Measurements from ENCODE around the gene SMC1B. TPM values are rescaled to one million over a fixed set of nuclear protein-coding genes. Genes with fewer than 3 reads are reported as not detected.
A peak's percentile ranks its signal among the peaks of the same experiment; 100 is the strongest.
"Not testable (repeated sequence)": the region's sequence is repeated elsewhere in the genome, so short reads cannot be mapped to it uniquely, and the experiment has no call there.

The SMC1B gene
- polyA plus RNA-seq, 1 donor from 2014 or later, result not detected

GRCh38 chr22:45441138-45441537 is 27.7 kb upstream of the SMC1B start:
- Histone ChIP-seq H3K9me3 (ENCODE audit: low read length) (no peaks in the 10 kb centered on the region), H3K79me2 (replicated peaks; ENCODE audit: insufficient read depth, low read length) (no peaks in the 10 kb centered on the region), H3K27ac (ENCODE audit: low read length) (no peak overlapping the region), H3F3A (ENCODE audit: insufficient read depth, low read length, poor library complexity, severe bottlenecking) (no peaks in the 10 kb centered on the region), H3K9ac (ENCODE audit: low read length) (no peak overlapping the region), H3K9me2 (ENCODE audit: insufficient read depth, low read length) (no peaks in the 10 kb centered on the region), H3K4me3 (ENCODE audit: low read length) (no peak overlapping the region), H3K4me2 (ENCODE audit: low read length) (no peak overlapping the region), H4K20me1 (ENCODE audit: insufficient read depth) (no peaks in the 10 kb centered on the region), H3K36me3 (ENCODE audit: insufficient read depth, low read length) (no peaks in the 10 kb centered on the region), H2AFZ (ENCODE audit: low read depth, low read length) (no peak overlapping the region), H3K27me3 (ENCODE audit: insufficient read depth, low read depth, low read length) (no peaks in the 10 kb centered on the region)
- TF ChIP-seq CTCF (IDR thresholded peaks at IDR 0.05; ENCODE audit: poor library complexity, severe bottlenecking) (peak; percentile 39), REST (IDR thresholded peaks at IDR 0.05; ENCODE audit: borderline replicate concordance) (no peak), SMC3 (conservative IDR thresholded peaks at IDR 0.05; ENCODE audit: poor library complexity) (peak; percentile 53)

GRCh38 chr22:45440688-45441087 is 27.3 kb upstream of the SMC1B start:
- not testable (repeated sequence) for H2AFZ ChIP-seq (ENCODE audit: low read depth, low read length); H4K20me1 ChIP-seq (ENCODE audit: insufficient read depth); H3K4me3 ChIP-seq (ENCODE audit: low read length); H3K27me3 ChIP-seq (ENCODE audit: insufficient read depth, low read depth, low read length); H3K27ac ChIP-seq (ENCODE audit: low read length); H3K79me2 ChIP-seq (replicated peaks; ENCODE audit: insufficient read depth, low read length); H3K9ac ChIP-seq (ENCODE audit: low read length); H3K9me3 ChIP-seq (ENCODE audit: low read length); H3F3A ChIP-seq (ENCODE audit: insufficient read depth, low read length, poor library complexity, severe bottlenecking); H3K4me2 ChIP-seq (ENCODE audit: low read length); H3K36me3 ChIP-seq (ENCODE audit: insufficient read depth, low read length); H3K9me2 ChIP-seq (ENCODE audit: insufficient read depth, low read length)

GRCh38 chr22:45438336-45438735 is 24.9 kb upstream of the SMC1B start:
- Histone ChIP-seq H4K20me1 (ENCODE audit: insufficient read depth) (no peaks in the 10 kb centered on the region), H3K27me3 (ENCODE audit: insufficient read depth, low read depth, low read length) (no peaks in the 10 kb centered on the region), H3K9me2 (ENCODE audit: insufficient read depth, low read length) (no peaks in the 10 kb centered on the region), H3K36me3 (ENCODE audit: insufficient read depth, low read length) (no peaks in the 10 kb centered on the region), H3K9me3 (ENCODE audit: low read length) (no peaks in the 10 kb centered on the region), H3K27ac (ENCODE audit: low read length) (no peak overlapping the region), H3K9ac (ENCODE audit: low read length) (no peak overlapping the region), H3K79me2 (replicated peaks; ENCODE audit: insufficient read depth, low read length) (no peaks in the 10 kb centered on the region), H3F3A (ENCODE audit: insufficient read depth, low read length, poor library complexity, severe bottlenecking) (no peaks in the 10 kb centered on the region), H2AFZ (ENCODE audit: low read depth, low read length) (no peak overlapping the region), H3K4me3 (ENCODE audit: low read length) (no peak overlapping the region), H3K4me2 (ENCODE audit: low read length) (no peak overlapping the region)
- TF ChIP-seq CTCF (IDR thresholded peaks at IDR 0.05; ENCODE audit: poor library complexity, severe bottlenecking) (no peak), MXI1 (conservative IDR thresholded peaks at IDR 0.05; ENCODE audit: poor library complexity, severe bottlenecking) (no peak), POLR2AphosphoS5 (IDR thresholded peaks at IDR 0.05) (no peak), EZH2 (IDR thresholded peaks at IDR 0.05; ENCODE audit: borderline replicate concordance, insufficient read depth, low read length, poor library complexity, severe bottlenecking) (no peak), REST (IDR thresholded peaks at IDR 0.05; ENCODE audit: borderline replicate concordance) (no peak), RAD21 (conservative IDR thresholded peaks at IDR 0.05) (no peak), EP300 (conservative IDR thresholded peaks at IDR 0.05; ENCODE audit: poor library complexity, severe bottlenecking) (no peak)
